Esophagus muscularis mucosa (tissue), 4 donors: ENCODE measurements around the gene ITGA8. TPM values are rescaled to one million over a fixed set of nuclear protein-coding genes. Genes with fewer than 3 reads are reported as not detected.

Experiments used
- DNase-seq: peaks from one replicate; pipeline ENCODE4 v3.0.0-alpha.2; 2017; ENCODE audit errors: extremely low spot score
- H3K27ac ChIP-seq, 4 donors: fragments of 200-600 bp; sonication (generic); replicated peaks in 1 of 4; 1 replicate in 3 of 4; 2 replicates in 1 of 4; pipeline ENCODE4 v1.5.1; 2016 to 2019; ENCODE audit warnings: mild to moderate bottlenecking in 1 of 4
- H3K27me3 ChIP-seq, 4 donors: fragments of 200-600 bp; sonication (generic); one replicate each; pipeline versions ENCODE4 v1.5.1 to v1.6.0; 2016 to 2019
- H3K36me3 ChIP-seq, 4 donors: fragments of 200-600 bp; sonication (generic); one replicate each; pipeline ENCODE4 v1.5.1; 2016 to 2019
- H3K4me1 ChIP-seq, 4 donors: fragments of 200-600 bp; sonication (generic); one replicate each; pipeline ENCODE4 v1.5.1; 2016 to 2019
- H3K4me3 ChIP-seq, 4 donors: fragments of 200-600 bp; sonication (generic); 1 replicate in 2 of 4; 2 replicates in 2 of 4; pipeline ENCODE4 v1.5.1; 2016 to 2019; ENCODE audit warnings: mild to moderate bottlenecking in 4 of 4, moderate library complexity in 1 of 4
- H3K9me3 ChIP-seq, 4 donors: fragments of 200-600 bp; sonication (generic); 1 replicate in 3 of 4; 2 replicates in 1 of 4; pipeline ENCODE4 v1.5.1; 2016 to 2019
- EP300 ChIP-seq: sonication (generic); formaldehyde crosslinking; IDR thresholded peaks from one replicate; pipeline ENCODE4 v1.6.1; 2017; ENCODE audit warnings: antibody characterized with exemption
- POLR2A ChIP-seq: fragments of 450-650 bp; IDR thresholded peaks from one replicate; pipeline ENCODE4 v1.6.1; 2017; ENCODE audit warnings: antibody characterized with exemption, moderate library complexity, mild to moderate bottlenecking, low read depth
- POLR2AphosphoS5 ChIP-seq, 2 donors: sonication (generic); formaldehyde crosslinking; IDR thresholded peaks; one replicate each; pipeline ENCODE4 v1.6.1; 2017; ENCODE audit warnings: antibody characterized with exemption in 2 of 2
- WGBS: methylation state at CpG from one replicate; pipeline ENCODE4 v1.1.5; 2018; 5-methylcytosine and 5-hydroxymethylcytosine counted together
- intact Hi-C: fragments of 100-400 bp; cut with DNase I; formaldehyde crosslinking; loops from one replicate; pipeline ENCODE4 v1.15.1; 2023
- total RNA-seq, 4 donors: library from RNA; depleted of rRNA; stranded (reverse); fragments of >200 nt; gene quantifications; one replicate each; pipeline versions ENCODE4 v1.1.0 to v1.2.1, GENCODE V29; 2016
- TF ChIP-seq, protein P1 (sequence below), 3 experiments: fragments of 200-600 bp in 2 of 3; fragments of 450-650 bp in 1 of 3; sonication (generic) in 2 of 3; IDR thresholded peaks; one replicate each; pipeline ENCODE4 v1.5.1; 2017 to 2019; ENCODE audit warnings: antibody characterized with exemption in 3 of 3, mild to moderate bottlenecking in 2 of 3, moderate library complexity in 1 of 3

ITGA8 gene
- total RNA-seq, 4 donors from 2014 or later: 26.2 to 113 (median 50.4) TPM

DNA sequence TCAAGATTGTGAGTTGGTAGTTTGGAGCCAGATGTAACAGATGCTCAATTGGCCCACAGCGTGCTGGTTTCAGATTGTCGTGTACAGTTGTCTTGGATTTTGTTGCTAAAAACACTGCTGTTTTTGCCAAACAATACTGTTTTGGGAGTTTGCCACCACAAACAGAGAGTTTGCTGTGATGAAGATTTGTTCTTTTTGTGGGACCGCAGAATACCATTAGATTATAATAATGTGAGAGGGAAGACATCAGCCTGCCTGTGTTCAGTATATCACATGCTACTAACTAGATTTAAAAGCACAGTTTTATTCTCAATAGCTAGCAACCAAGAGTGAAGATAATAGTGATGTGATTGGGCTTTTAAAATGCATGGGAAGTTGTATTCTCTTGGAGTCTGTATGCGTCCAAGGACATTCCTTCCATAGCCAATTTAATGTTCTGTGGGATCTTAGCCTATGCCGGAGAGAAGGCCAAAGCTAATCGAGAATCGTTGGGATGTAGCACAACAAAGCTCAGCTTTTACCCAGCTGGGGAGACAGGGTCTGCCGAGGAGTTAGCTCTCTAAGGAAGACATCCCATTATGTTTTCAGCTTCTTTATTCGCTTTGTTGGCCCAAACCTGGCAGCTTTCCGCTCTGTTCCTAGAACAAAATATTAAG lies 18.7 kb upstream of the ITGA8 start:
- TF ChIP-seq EP300: no peak
- TF ChIP-seq POLR2A: no peak
- no peak for TF ChIP-seq POLR2AphosphoS5 (IDR thresholded peaks at IDR 0.05)
- TF ChIP-seq, protein P1, sequence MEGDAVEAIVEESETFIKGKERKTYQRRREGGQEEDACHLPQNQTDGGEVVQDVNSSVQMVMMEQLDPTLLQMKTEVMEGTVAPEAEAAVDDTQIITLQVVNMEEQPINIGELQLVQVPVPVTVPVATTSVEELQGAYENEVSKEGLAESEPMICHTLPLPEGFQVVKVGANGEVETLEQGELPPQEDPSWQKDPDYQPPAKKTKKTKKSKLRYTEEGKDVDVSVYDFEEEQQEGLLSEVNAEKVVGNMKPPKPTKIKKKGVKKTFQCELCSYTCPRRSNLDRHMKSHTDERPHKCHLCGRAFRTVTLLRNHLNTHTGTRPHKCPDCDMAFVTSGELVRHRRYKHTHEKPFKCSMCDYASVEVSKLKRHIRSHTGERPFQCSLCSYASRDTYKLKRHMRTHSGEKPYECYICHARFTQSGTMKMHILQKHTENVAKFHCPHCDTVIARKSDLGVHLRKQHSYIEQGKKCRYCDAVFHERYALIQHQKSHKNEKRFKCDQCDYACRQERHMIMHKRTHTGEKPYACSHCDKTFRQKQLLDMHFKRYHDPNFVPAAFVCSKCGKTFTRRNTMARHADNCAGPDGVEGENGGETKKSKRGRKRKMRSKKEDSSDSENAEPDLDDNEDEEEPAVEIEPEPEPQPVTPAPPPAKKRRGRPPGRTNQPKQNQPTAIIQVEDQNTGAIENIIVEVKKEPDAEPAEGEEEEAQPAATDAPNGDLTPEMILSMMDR (IDR thresholded peaks at IDR 0.05): no peak
- Histone ChIP-seq H3K9me3 (no peaks in the 10 kb centered on the region), H3K4me1 (peaks cover 0 to 36% (median 24%) of the 10 kb centered on the region in 4 donors), H3K27ac (peak overlapping the region; percentile 47 to 65 (median 56)), H3K4me3 (peak overlapping the region in 1 of 4 donors; percentile 12), H3K27me3 (no peaks in the 10 kb centered on the region), H3K36me3 (no peaks in the 10 kb centered on the region)
- no peak for DNase-seq
- 46% methylated on average over 10 of the region's 10 CpGs for WGBS
- intact Hi-C loops: no loop called here

DNA sequence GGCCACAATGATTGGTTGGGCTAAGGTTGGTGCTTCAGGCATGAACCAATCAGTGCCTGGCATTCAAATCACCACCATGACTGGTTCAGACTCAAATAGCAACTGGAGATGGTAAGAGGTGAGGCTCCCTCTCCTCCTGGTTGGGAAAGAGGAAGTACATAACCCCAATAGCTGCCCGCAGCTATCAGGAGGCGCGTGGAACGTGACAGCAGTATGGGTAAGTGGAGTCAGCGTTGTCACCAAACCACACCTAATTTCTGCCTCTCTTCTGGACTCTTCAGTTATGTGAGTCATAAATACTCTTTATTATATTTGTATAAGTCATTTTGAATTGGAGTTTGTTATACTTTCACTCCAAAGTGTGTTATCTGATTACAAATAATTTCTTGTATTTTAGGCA lies 17.9 kb upstream of the ITGA8 start:
- Histone ChIP-seq H3K4me3 (no peak overlapping the region), H3K9me3 (no peaks in the 10 kb centered on the region), H3K4me1 (peaks cover 0 to 36% (median 24%) of the 10 kb centered on the region in 4 donors), H3K27me3 (no peaks in the 10 kb centered on the region), H3K27ac (peak overlapping the region in 1 of 4 donors; percentile 60), H3K36me3 (no peaks in the 10 kb centered on the region)
- TF ChIP-seq POLR2AphosphoS5 (IDR thresholded peaks at IDR 0.05) (no peak), POLR2A (no peak), EP300 (no peak)
- TF ChIP-seq, protein P1 (IDR thresholded peaks at IDR 0.05): no peak
- 51% methylated on average over 5 of the region's 5 CpGs for WGBS
- no peak for DNase-seq
- intact Hi-C loops: no loop called here

DNA sequence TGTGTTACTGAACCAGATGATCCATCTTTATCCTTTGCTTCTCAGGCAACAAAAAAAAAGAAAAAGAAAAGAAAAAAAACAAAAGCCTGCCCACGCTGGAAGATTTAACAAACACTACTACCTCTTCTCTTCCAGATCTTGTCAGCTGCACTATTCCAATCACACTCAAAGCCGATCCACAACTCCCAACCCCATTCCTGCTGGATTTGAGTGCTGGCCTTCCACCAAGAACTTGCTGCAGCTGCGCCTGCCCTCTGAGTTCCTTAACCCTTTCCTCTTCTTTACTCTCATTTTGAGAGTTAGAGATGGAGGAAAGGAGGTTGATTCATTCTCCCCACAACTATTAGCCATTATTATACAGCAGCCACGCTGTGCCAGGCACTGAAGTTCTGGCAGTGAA lies 16.0 kb upstream of the ITGA8 start:
- peak; percentile 21 for DNase-seq
- TF ChIP-seq, protein P1 (IDR thresholded peaks at IDR 0.05): no peak
- TF ChIP-seq EP300 (no peak), POLR2AphosphoS5 (IDR thresholded peaks at IDR 0.05) (no peak), POLR2A (no peak)
- no peaks in the 10 kb centered on the region for H3K27me3 ChIP-seq
- 22% methylated on average over 4 of the region's 4 CpGs for WGBS
- no peaks in the 10 kb centered on the region for H3K36me3 ChIP-seq
- no peak overlapping the region for H3K27ac ChIP-seq
- peaks cover 0 to 3% (median under 1%) of the 10 kb centered on the region in 4 donors for H3K9me3 ChIP-seq
- peaks cover 0 to 36% (median 24%) of the 10 kb centered on the region in 4 donors for H3K4me1 ChIP-seq
- no peak overlapping the region for H3K4me3 ChIP-seq
- intact Hi-C loops: no loop called here

DNA sequence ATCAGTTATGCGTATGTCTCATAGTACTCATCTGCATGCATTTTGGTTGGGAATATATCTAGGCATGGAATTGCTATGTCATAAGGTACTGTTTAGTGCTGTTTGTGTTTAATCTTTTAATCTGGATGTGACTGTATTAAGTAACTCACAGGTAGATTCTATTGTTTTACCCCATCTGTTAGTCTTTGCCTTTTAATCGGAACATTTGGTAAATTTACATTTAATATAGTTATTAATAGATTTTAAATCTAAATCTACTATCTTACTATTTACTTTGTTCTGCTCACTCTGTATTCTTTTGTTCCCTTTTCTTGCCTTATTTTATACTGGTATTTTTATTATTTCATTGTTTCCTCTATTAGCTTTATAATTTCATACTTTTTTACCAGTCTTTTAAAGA lies 10.6 kb upstream of the ITGA8 start:
- H3K27me3 ChIP-seq: no peaks in the 10 kb centered on the region
- no peak overlapping the region for H3K4me3 ChIP-seq
- no peak overlapping the region for H3K27ac ChIP-seq
- 99% methylated on average over 2 of the region's 2 CpGs for WGBS
- H3K36me3 ChIP-seq: no peaks in the 10 kb centered on the region
- TF ChIP-seq EP300 (no peak), POLR2AphosphoS5 (IDR thresholded peaks at IDR 0.05) (no peak), POLR2A (no peak)
- TF ChIP-seq, protein P1 (IDR thresholded peaks at IDR 0.05): no peak
- DNase-seq: no peak
- H3K9me3 ChIP-seq: peaks cover 0 to 9% (median 2%) of the 10 kb centered on the region in 4 donors
- intact Hi-C loops: no loop called here
- peaks cover 0 to 10% (median 8%) of the 10 kb centered on the region in 4 donors for H3K4me1 ChIP-seq

DNA sequence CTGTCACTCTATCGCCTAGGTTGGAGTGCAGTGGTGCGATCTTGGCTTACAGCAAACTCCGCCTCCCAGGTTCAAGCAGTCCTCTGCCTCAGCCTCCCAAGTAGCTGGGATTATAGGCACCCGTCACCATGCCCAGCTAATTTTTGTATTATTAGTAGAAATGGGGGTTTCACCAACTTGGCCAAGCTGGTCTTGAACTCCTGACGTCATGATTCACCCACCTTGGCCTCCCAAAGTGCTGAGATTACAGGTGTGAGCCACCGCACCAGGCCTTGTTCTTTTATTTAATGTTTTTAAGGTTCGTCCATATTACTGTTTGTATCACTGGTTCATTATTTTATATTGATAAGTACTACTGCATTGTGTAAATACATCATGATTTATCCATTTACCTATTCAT lies 10.2 kb upstream of the ITGA8 start:
- H3K4me3 ChIP-seq: no peak overlapping the region
- H3K27ac ChIP-seq: no peak overlapping the region
- H3K27me3 ChIP-seq: no peaks in the 10 kb centered on the region
- 89% methylated on average over 7 of the region's 7 CpGs for WGBS
- no peaks in the 10 kb centered on the region for H3K36me3 ChIP-seq
- peaks cover 0 to 9% (median 2%) of the 10 kb centered on the region in 4 donors for H3K9me3 ChIP-seq
- DNase-seq: peak; percentile 26
- intact Hi-C loops: no loop called here
- TF ChIP-seq POLR2AphosphoS5 (IDR thresholded peaks at IDR 0.05): no peak
- no peak for TF ChIP-seq POLR2A
- H3K4me1 ChIP-seq: peaks cover 0 to 11% (median 9%) of the 10 kb centered on the region in 4 donors
